ENCODE measurements around the gene ACOXL. TPM values are rescaled to one million over a fixed set of nuclear protein-coding genes. Genes with fewer than 3 reads are reported as not detected.

Gene ACOXL
- total and polyA plus RNA-seq, 3 donors from 2014 or later, result 4.9 to 7.9 (median 5.3) TPM

DNA sequence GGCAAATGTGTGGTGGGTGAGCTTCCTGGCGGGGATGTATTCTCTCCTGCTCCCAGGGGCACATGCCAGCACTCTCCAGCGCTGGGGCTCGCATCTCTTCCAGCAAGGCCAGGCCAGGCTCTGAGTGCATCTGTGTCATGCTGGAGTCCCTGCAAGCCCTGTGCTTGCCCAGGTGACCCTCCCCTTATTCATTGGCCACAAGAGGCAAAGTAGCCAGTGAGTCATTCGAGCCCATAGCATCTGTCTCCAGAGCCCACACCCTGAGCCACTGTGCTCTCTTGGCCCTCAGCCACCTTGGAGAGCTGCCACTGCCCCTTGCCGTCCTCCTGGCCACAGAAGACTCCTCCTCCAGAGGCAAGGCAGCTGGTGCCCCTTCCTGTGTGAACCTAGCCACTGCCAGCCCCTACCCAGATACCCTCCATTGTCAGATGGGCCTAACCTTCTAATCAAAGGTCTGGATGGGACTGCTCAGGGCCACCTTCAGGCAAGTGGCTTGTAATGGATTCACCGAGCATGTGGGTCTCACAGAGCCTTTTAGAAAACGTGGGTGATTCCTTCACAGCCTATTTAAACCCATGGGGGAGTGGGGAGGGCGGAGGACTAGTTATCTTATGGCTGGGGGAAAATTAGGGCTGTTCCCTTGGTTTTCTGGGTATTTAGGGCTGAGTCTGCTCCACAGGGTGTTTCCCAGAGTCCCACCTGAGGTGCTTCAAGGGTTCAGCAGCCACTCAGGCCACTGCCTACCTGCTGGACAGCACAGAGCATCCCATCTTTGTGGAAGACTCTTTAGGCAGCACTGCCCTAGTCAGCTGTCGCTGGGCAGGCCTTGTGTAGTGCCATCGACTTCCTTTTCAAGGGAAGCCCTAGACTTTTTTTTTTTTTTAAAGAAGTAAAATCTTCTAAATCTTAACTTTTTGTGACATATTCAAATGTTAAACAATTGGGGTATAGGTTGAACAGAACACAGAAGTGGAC, 137.4 kb downstream of the ACOXL start:
- TF ChIP-seq POLR2A (IDR thresholded peaks at IDR 0.05), result no peak
- TF ChIP-seq, protein P1, sequence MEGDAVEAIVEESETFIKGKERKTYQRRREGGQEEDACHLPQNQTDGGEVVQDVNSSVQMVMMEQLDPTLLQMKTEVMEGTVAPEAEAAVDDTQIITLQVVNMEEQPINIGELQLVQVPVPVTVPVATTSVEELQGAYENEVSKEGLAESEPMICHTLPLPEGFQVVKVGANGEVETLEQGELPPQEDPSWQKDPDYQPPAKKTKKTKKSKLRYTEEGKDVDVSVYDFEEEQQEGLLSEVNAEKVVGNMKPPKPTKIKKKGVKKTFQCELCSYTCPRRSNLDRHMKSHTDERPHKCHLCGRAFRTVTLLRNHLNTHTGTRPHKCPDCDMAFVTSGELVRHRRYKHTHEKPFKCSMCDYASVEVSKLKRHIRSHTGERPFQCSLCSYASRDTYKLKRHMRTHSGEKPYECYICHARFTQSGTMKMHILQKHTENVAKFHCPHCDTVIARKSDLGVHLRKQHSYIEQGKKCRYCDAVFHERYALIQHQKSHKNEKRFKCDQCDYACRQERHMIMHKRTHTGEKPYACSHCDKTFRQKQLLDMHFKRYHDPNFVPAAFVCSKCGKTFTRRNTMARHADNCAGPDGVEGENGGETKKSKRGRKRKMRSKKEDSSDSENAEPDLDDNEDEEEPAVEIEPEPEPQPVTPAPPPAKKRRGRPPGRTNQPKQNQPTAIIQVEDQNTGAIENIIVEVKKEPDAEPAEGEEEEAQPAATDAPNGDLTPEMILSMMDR (IDR thresholded peaks at IDR 0.05), result no peak
- Histone ChIP-seq H3K27me3 (no peaks in the 10 kb centered on the region), H3K4me1 (no peaks in the 10 kb centered on the region), H3K36me3 (ENCODE audit: low read depth, missing control alignments) (no peaks in the 10 kb centered on the region), H3K9me3 (no peaks in the 10 kb centered on the region), H3K4me3 (no peak overlapping the region), H3K27ac (no peak overlapping the region)
- DNase-seq, result no peak
- WGBS, 2 donors, result 77 to 88% methylated on average over 7 to 10 of the region's 10 CpGs
- intact Hi-C loops (cut with DNase I; ENCODE audit: low total_unique reads), result no loop called here

DNA sequence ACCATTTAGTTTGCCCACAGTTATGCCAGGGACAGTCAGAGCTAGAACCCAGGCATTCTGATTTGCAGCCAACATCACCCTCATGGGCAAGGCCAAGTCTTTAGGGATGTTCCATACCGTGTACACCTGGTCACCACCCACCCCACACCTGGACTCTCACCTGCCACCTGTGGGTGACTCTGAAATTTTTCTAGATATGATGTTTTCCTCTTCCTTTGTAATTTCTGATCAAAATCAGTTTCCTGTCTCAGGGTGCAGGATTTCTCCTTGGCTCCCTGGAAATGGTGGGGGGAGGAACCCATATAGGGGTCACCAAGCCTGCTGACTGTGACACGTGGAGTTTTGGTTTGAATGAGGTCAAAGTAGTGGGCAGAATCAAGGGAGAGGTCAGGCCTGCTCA, 138.2 kb downstream of the ACOXL start:
- intact Hi-C loops (cut with DNase I; ENCODE audit: low total_unique reads), result no loop called here
- Histone ChIP-seq H3K36me3 (ENCODE audit: low read depth, missing control alignments) (no peaks in the 10 kb centered on the region), H3K27me3 (no peaks in the 10 kb centered on the region), H3K9me3 (no peaks in the 10 kb centered on the region), H3K4me3 (no peak overlapping the region), H3K4me1 (no peaks in the 10 kb centered on the region), H3K27ac (no peak overlapping the region)
- DNase-seq, result no peak
- no peak for TF ChIP-seq POLR2A (IDR thresholded peaks at IDR 0.05)
- TF ChIP-seq, protein P1 (IDR thresholded peaks at IDR 0.05), result no peak
- 63 to 79% methylated on average over 2 of the region's 2 CpGs for WGBS, 2 donors

DNA sequence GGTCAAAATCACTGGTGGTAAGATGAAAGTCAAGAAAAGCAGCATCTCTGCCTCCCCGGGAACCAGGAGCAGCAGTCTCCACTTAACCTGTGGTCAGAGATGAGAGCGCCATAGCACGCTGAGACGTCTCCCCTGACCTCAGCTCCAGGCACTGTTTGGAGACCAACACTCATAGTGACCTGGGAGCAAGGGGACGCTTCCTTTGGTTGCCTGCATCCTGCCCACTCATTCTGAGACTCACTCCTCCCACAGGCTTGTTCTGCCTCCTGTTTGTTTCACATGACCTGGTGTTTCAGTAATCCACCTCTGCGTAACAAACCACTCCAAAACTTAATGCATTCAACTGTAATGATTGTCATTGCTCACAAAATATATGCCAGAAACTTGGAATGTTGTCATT, 139.3 kb downstream of the ACOXL start:
- no peaks in the 10 kb centered on the region for H3K4me1 ChIP-seq
- TF ChIP-seq POLR2A (IDR thresholded peaks at IDR 0.05), result no peak
- TF ChIP-seq, protein P1 (IDR thresholded peaks at IDR 0.05), result no peak

DNA sequence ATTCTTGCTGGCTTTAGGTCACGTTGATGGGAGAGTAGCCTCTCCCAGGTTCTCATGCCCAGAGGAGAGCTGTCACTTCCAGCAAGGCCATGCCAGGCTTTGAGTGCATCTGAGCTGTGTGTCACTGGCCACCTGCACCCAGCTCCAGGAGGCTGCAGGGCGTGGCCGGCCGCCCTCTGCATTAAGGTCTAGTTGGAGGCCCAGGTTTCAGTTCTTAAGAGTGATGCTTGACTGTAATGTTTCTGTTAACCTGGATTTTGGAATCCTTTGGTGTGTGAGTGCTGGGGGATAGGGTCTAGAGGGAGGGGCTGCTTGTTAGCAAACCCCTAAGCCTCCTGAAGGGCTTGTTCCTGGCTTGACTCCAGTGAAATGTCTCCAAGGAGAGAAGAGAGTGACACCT, 140.1 kb downstream of the ACOXL start:
- Histone ChIP-seq H3K9me3 (no peaks in the 10 kb centered on the region), H3K27me3 (no peaks in the 10 kb centered on the region), H3K4me3 (no peak overlapping the region), H3K27ac (no peak overlapping the region), H3K4me1 (no peaks in the 10 kb centered on the region), H3K36me3 (ENCODE audit: low read depth, missing control alignments) (no peaks in the 10 kb centered on the region)
- intact Hi-C loops (cut with DNase I; ENCODE audit: low total_unique reads), result no loop called here
- no peak for TF ChIP-seq POLR2A (IDR thresholded peaks at IDR 0.05)
- TF ChIP-seq, protein P1 (IDR thresholded peaks at IDR 0.05), result no peak
- DNase-seq, result no peak
- 95 to 96% methylated on average over 3 to 4 of the region's 4 CpGs for WGBS, 2 donors

More for the DNA sequence above, 139.3 kb downstream of the ACOXL start:
- WGBS, 2 donors, result 83 to 87% methylated on average over 6 of the region's 6 CpGs
- Histone ChIP-seq H3K27me3 (no peaks in the 10 kb centered on the region), H3K4me3 (no peak overlapping the region), H3K9me3 (no peaks in the 10 kb centered on the region), H3K27ac (no peak overlapping the region), H3K36me3 (ENCODE audit: low read depth, missing control alignments) (no peaks in the 10 kb centered on the region)
- DNase-seq, result no peak
- intact Hi-C loops (cut with DNase I; ENCODE audit: low total_unique reads), result no loop called here

Data from testis (tissue), 3 donors.